ENCODE results near the gene PHOX2B.

GRCh38 chr4:41712425-41712824 lies 36.1 kb downstream of the PHOX2B start:
- no peak for TF ChIP-seq CTCF (IDR thresholded peaks at IDR 0.05)
- TF ChIP-seq POLR2A (IDR thresholded peaks at IDR 0.05) = no peak
